Hair follicular keratinocyte (primary cell): ENCODE data around the gene PGBD2. TPM values are rescaled to one million over a fixed set of nuclear protein-coding genes. Genes with fewer than 3 reads are reported as not detected.

Experiments used
- total RNA-seq: library from RNA; depleted of rRNA; stranded (reverse); fragments of >200 nt; gene quantifications from 2 replicates; pipeline ENCODE4 v1.2.3, GENCODE V29; 2015

The PGBD2 gene, protein sequence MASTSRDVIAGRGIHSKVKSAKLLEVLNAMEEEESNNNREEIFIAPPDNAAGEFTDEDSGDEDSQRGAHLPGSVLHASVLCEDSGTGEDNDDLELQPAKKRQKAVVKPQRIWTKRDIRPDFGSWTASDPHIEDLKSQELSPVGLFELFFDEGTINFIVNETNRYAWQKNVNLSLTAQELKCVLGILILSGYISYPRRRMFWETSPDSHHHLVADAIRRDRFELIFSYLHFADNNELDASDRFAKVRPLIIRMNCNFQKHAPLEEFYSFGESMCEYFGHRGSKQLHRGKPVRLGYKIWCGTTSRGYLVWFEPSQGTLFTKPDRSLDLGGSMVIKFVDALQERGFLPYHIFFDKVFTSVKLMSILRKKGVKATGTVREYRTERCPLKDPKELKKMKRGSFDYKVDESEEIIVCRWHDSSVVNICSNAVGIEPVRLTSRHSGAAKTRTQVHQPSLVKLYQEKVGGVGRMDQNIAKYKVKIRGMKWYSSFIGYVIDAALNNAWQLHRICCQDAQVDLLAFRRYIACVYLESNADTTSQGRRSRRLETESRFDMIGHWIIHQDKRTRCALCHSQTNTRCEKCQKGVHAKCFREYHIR
- 3.4 and 3.5 TPM in 2 replicates for total RNA-seq

DNA sequence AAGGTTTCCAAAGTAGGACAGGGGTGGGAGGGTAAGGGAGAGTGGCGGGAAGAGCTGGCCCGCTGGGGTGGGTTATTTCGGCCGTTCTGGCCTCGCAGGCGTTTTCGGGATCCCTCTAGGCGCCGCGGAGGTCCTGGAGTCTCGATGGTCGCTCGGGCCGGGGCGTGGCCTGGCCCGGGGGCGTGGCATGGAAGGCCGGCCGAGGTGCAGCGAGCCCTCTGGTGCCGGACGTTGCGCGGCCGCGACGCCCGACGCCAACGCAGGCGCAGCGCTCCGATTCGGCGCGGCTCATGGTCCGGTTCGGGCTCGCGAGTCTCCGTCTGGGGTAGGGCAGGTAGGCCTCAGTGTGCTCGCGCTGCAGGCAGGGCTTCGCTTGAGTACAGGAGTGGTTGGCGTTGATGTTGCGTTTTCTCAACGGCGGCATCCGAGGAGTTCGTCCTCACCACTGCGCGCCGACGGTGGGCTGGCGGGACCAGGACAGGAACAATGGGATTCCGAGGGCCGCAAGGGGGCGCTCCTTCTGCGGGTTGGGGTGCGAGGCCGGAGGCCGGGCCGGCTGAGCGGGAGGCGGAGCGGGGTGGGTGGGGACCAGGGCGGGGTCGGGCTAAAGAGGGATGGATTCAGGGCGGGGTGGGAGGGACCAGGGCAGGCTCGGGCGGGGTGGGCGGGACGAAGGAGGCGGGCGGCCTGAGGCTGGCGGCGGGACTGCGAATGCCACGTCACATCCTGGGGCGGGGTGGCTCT is at the start of gene PGBD2:
TSS of gene PGBD2 (plus strand) at position 227 of the 744 bp plus-strand sequence. CDS start 7,628 bp downstream, outside the sequence.

GRCh38 chr1:248858891-248859889 is 46.8 kb upstream of the PGBD2 start, which contains the start of gene ZNF692:
Gene ZNF692, minus strand, starts transcription at chr1:248859085. Its CDS starts 776 bp downstream, at chr1:248858309.

Other genes with a start within 250 kb of the PGBD2 start
- gene OR14I1, start 203.5 kb upstream of the PGBD2 start, total RNA-seq, result not detected in 2 replicates
- not detected in 2 replicates for gene LYPD8, start 150.5 kb upstream of the PGBD2 start, total RNA-seq
- 18.4 TPM in 2 replicates for gene SH3BP5L, start 80.3 kb upstream of the PGBD2 start, total RNA-seq
- gene ZNF672, start 68.0 kb upstream of the PGBD2 start, total RNA-seq, result 26.2 and 28.7 TPM in 2 replicates
- gene ZNF692, start 47.1 kb upstream of the PGBD2 start, total RNA-seq, result 18.2 and 24.7 TPM in 2 replicates